Dermis blood vessel endothelial cell (primary cell): ENCODE measurements around the gene KLHL36. TPM values are rescaled to one million over a fixed set of nuclear protein-coding genes. Genes with fewer than 3 reads are reported as not detected.

Experiments used
- DNase-seq: peaks from one replicate; pipeline ENCODE4 v3.0.0; 2010
- total RNA-seq: library from RNA; depleted of rRNA; stranded (reverse); fragments of >200 nt; gene quantifications from 2 replicates; pipeline ENCODE4 v1.2.3, GENCODE V29; 2014

The KLHL36 gene
- total RNA-seq, 1 donor from 2014 or later = 74.0 TPM

GRCh38 chr16:84699712-84700445 is 51.6 kb downstream of the KLHL36 start, which contains the start of gene USP10:
TSS of gene USP10 (plus strand) at chr16:84700000. CDS start at chr16:84700091, 91 bp downstream.
- peak; percentile 86 for DNase-seq

- DNase-seq = peak; percentile 51
Measured at GRCh38 chr16:84700446-84701300, 52.4 kb downstream of the KLHL36 start.

- DNase-seq = no peak
Measured at GRCh38 chr16:84703681-84704080, 55.4 kb downstream of the KLHL36 start.

GRCh38 chr16:84704253-84704652 is 55.9 kb downstream of the KLHL36 start:
- no peak for DNase-seq

- DNase-seq = no peak
Measured at GRCh38 chr16:84706856-84707255, 58.5 kb downstream of the KLHL36 start.

GRCh38 chr16:84709609-84710008 is 61.3 kb downstream of the KLHL36 start:
- no peak for DNase-seq

GRCh38 chr16:84710686-84711085 is 62.4 kb downstream of the KLHL36 start:
- DNase-seq = no peak

Other genes with a start within 250 kb of the KLHL36 start
- gene MEAK7, start 143.9 kb upstream of the KLHL36 start, total RNA-seq = 14.5 and 24.1 TPM in 2 replicates
- gene COTL1, start 30.4 kb upstream of the KLHL36 start, total RNA-seq = 125 and 140 TPM in 2 replicates
- 32.7 and 70.7 TPM in 2 replicates for gene USP10, start 51.5 kb downstream of the KLHL36 start, total RNA-seq
- 0.42 and 1.0 TPM in 2 replicates for gene CRISPLD2, start 171.5 kb downstream of the KLHL36 start, total RNA-seq